HEK293 (cell line): ENCODE results near the gene SPOCK3.

Experiments
- KLF10 ChIP-seq: fragments of 450-650 bp; IDR thresholded peaks from 2 replicates; pipeline ENCODE4 v1.5.1; 2018; ENCODE audit warnings: missing biosample characterization, mild to moderate bottlenecking, missing genetic modification characterization
- KLF8 ChIP-seq: fragments of 450-650 bp; formaldehyde crosslinking; IDR thresholded peaks from 2 replicates; pipeline ENCODE4 v1.5.1; 2016; ENCODE audit warnings: missing biosample characterization, missing genetic modification characterization
- SP2 ChIP-seq: fragments of 450-650 bp; formaldehyde crosslinking; IDR thresholded peaks from 2 replicates; pipeline ENCODE4 v1.5.1; 2016; ENCODE audit warnings: missing biosample characterization, missing genetic modification characterization
- ZBTB7A ChIP-seq: fragments of 450-650 bp; formaldehyde crosslinking; IDR thresholded peaks from 2 replicates; pipeline ENCODE4 v1.5.1; 2016; ENCODE audit warnings: low read depth, missing biosample characterization, missing genetic modification characterization
- ZEB2 ChIP-seq: fragments of 450-650 bp; formaldehyde crosslinking; IDR thresholded peaks from 2 replicates; pipeline ENCODE4 v1.5.1; 2016; ENCODE audit warnings: missing biosample characterization, missing genetic modification characterization
- ZNF510 ChIP-seq: fragments of 450-650 bp; formaldehyde crosslinking; IDR thresholded peaks from 2 replicates; pipeline ENCODE4 v1.5.1; 2018; ENCODE audit warnings: mild to moderate bottlenecking, missing genetic modification characterization, missing biosample characterization; ENCODE audit not compliant: insufficient replicate concordance
- ZNF624 ChIP-seq: fragments of 450-650 bp; formaldehyde crosslinking; IDR thresholded peaks from 2 replicates; pipeline ENCODE4 v1.5.1; 2017; ENCODE audit warnings: missing biosample characterization, missing genetic modification characterization
- TF ChIP-seq, protein P1 (sequence below): fragments of 450-650 bp; formaldehyde crosslinking; IDR thresholded peaks from 2 replicates; pipeline ENCODE4 v1.5.1; 2016; ENCODE audit warnings: missing biosample characterization, missing genetic modification characterization
- TF ChIP-seq, protein P2 (sequence below): fragments of 450-650 bp; formaldehyde crosslinking; IDR thresholded peaks from 2 replicates; pipeline ENCODE4 v1.5.1; 2016; ENCODE audit warnings: missing biosample characterization, missing genetic modification characterization
- TF ChIP-seq, protein P3 (sequence below): fragments of 450-650 bp; formaldehyde crosslinking; IDR thresholded peaks from 2 replicates; pipeline ENCODE4 v1.5.1; 2017; ENCODE audit warnings: missing biosample characterization, missing genetic modification characterization
- TF ChIP-seq, protein P4 (sequence below): fragments of 450-650 bp; IDR thresholded peaks from 2 replicates; pipeline ENCODE4 v1.5.1; 2018; ENCODE audit warnings: missing biosample characterization, missing genetic modification characterization
- TF ChIP-seq, protein P5 (sequence below): fragments of 450-650 bp; formaldehyde crosslinking; IDR thresholded peaks from 2 replicates; pipeline ENCODE4 v1.5.1; 2016; ENCODE audit warnings: missing biosample characterization, missing genetic modification characterization, low read depth
- TF ChIP-seq, protein P6 (sequence below): fragments of 450-650 bp; formaldehyde crosslinking; IDR thresholded peaks from 2 replicates; pipeline ENCODE4 v1.5.1; 2016; ENCODE audit warnings: missing biosample characterization, missing genetic modification characterization

DNA sequence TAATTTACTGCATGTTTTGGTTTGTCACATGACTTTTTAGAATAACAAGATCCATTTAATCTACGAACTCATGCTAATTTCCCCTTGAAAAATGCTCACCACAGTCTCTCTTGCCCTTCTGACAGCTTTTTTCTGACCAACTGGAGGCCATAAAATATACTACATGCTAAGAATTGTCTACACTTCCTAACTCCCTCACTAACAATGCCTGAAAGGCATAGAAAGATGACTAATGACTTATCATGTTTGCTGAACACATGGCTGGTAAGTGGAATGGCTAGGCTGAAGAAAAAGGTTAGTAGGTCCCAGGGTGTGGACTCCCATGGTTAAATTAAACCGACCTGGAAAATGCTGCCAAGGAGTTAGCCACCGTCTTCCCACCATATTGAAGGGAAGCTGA is 309.9 kb downstream of the SPOCK3 start:
- TF ChIP-seq, protein P1, sequence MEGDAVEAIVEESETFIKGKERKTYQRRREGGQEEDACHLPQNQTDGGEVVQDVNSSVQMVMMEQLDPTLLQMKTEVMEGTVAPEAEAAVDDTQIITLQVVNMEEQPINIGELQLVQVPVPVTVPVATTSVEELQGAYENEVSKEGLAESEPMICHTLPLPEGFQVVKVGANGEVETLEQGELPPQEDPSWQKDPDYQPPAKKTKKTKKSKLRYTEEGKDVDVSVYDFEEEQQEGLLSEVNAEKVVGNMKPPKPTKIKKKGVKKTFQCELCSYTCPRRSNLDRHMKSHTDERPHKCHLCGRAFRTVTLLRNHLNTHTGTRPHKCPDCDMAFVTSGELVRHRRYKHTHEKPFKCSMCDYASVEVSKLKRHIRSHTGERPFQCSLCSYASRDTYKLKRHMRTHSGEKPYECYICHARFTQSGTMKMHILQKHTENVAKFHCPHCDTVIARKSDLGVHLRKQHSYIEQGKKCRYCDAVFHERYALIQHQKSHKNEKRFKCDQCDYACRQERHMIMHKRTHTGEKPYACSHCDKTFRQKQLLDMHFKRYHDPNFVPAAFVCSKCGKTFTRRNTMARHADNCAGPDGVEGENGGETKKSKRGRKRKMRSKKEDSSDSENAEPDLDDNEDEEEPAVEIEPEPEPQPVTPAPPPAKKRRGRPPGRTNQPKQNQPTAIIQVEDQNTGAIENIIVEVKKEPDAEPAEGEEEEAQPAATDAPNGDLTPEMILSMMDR (tag by site-specific recombination): no peak
- TF ChIP-seq, protein P2, sequence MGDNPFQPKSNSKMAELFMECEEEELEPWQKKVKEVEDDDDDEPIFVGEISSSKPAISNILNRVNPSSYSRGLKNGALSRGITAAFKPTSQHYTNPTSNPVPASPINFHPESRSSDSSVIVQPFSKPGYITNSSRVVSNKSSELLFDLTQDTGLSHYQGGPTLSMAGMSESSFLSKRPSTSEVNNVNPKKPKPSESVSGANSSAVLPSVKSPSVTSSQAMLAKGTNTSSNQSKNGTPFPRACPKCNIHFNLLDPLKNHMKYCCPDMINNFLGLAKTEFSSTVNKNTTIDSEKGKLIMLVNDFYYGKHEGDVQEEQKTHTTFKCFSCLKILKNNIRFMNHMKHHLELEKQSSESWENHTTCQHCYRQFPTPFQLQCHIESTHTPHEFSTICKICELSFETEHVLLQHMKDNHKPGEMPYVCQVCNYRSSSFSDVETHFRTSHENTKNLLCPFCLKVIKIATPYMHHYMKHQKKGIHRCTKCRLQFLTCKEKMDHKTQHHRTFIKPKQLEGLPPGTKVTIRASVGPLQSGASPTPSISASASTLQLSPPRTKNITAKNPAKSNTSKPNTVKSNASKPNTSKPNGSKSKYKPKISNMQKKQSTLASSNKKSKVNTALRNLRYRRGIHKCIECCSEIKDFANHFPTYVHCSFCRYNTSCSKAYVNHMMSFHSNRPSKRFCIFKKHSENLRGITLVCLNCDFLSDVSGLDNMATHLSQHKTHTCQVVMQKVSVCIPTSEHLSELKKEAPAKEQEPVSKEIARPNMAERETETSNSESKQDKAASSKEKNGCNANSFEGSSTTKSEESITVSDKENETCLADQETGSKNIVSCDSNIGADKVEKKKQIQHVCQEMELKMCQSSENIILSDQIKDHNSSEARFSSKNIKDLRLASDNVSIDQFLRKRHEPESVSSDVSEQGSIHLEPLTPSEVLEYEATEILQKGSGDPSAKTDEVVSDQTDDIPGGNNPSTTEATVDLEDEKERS (tag by site-specific recombination): no peak
- no peak for TF ChIP-seq ZNF510 (tag by site-specific recombination)
- TF ChIP-seq ZNF624: no peak
- TF ChIP-seq, protein P3, sequence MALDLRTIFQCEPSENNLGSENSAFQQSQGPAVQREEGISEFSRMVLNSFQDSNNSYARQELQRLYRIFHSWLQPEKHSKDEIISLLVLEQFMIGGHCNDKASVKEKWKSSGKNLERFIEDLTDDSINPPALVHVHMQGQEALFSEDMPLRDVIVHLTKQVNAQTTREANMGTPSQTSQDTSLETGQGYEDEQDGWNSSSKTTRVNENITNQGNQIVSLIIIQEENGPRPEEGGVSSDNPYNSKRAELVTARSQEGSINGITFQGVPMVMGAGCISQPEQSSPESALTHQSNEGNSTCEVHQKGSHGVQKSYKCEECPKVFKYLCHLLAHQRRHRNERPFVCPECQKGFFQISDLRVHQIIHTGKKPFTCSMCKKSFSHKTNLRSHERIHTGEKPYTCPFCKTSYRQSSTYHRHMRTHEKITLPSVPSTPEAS: no peak
- TF ChIP-seq, protein P4, sequence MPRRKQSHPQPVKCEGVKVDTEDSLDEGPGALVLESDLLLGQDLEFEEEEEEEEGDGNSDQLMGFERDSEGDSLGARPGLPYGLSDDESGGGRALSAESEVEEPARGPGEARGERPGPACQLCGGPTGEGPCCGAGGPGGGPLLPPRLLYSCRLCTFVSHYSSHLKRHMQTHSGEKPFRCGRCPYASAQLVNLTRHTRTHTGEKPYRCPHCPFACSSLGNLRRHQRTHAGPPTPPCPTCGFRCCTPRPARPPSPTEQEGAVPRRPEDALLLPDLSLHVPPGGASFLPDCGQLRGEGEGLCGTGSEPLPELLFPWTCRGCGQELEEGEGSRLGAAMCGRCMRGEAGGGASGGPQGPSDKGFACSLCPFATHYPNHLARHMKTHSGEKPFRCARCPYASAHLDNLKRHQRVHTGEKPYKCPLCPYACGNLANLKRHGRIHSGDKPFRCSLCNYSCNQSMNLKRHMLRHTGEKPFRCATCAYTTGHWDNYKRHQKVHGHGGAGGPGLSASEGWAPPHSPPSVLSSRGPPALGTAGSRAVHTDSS (tag by site-specific recombination): no peak
- no peak for TF ChIP-seq KLF8 (tag by site-specific recombination)
- TF ChIP-seq, protein P5, sequence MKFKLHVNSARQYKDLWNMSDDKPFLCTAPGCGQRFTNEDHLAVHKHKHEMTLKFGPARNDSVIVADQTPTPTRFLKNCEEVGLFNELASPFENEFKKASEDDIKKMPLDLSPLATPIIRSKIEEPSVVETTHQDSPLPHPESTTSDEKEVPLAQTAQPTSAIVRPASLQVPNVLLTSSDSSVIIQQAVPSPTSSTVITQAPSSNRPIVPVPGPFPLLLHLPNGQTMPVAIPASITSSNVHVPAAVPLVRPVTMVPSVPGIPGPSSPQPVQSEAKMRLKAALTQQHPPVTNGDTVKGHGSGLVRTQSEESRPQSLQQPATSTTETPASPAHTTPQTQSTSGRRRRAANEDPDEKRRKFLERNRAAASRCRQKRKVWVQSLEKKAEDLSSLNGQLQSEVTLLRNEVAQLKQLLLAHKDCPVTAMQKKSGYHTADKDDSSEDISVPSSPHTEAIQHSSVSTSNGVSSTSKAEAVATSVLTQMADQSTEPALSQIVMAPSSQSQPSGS (tag by site-specific recombination): no peak
- no peak for TF ChIP-seq ZEB2 (tag by site-specific recombination)
- no peak for TF ChIP-seq ZBTB7A
- no peak for TF ChIP-seq SP2 (tag by site-specific recombination)
- TF ChIP-seq, protein P6, sequence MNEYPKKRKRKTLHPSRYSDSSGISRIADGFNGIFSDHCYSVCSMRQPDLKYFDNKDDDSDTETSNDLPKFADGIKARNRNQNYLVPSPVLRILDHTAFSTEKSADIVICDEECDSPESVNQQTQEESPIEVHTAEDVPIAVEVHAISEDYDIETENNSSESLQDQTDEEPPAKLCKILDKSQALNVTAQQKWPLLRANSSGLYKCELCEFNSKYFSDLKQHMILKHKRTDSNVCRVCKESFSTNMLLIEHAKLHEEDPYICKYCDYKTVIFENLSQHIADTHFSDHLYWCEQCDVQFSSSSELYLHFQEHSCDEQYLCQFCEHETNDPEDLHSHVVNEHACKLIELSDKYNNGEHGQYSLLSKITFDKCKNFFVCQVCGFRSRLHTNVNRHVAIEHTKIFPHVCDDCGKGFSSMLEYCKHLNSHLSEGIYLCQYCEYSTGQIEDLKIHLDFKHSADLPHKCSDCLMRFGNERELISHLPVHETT (tag by site-specific recombination): no peak
- no peak for TF ChIP-seq KLF10 (tag by site-specific recombination)
